Stimulated activated CD8-positive, alpha-beta memory T cell treated with anti-CD3 and anti-CD28 coated beads, Interleukin-4, amount 100 ng/mL, for 24 hours (primary cell): ENCODE data around the gene DCN.
"Not testable (repeated sequence)": the region's sequence is repeated elsewhere in the genome, so short reads cannot be mapped to it uniquely, and the experiment has no call there.

Source experiments
- DNase-seq: peaks from one replicate; pipeline ENCODE4 v3.0.0-alpha.2; 2020; ENCODE audit warnings: low read depth

Gene DCN

GRCh38 chr12:91182636-91183455, at the start of gene DCN:
Gene DCN, minus strand, starts transcription at chr12:91182817. Its CDS starts 4,265 bp downstream, at chr12:91178552.
- no peak for DNase-seq

- DNase-seq, result no peak
Observed at GRCh38 chr12:91230841-91231240, 48.2 kb upstream of the DCN start.

GRCh38 chr12:91226951-91227350, 44.3 kb upstream of the DCN start:
- DNase-seq, result no peak

GRCh38 chr12:91225316-91225715, 42.7 kb upstream of the DCN start:
- DNase-seq, result no peak

GRCh38 chr12:91224401-91224800, 41.8 kb upstream of the DCN start:
- DNase-seq, result no peak

- no peak for DNase-seq
Observed at GRCh38 chr12:91222746-91223145, 40.1 kb upstream of the DCN start.

- DNase-seq, result no peak
Observed at GRCh38 chr12:91219919-91220318, 37.3 kb upstream of the DCN start.

- no peak for DNase-seq
Observed at GRCh38 chr12:91219511-91219910, 36.9 kb upstream of the DCN start.

- no peak for DNase-seq
Observed at GRCh38 chr12:91216871-91217270, 34.3 kb upstream of the DCN start.

GRCh38 chr12:91215940-91216454, 33.4 kb upstream of the DCN start:
- DNase-seq, result no peak

GRCh38 chr12:91211866-91212265, 29.2 kb upstream of the DCN start:
- no peak for DNase-seq

- no peak for DNase-seq
Observed at GRCh38 chr12:91210618-91211017, 28.0 kb upstream of the DCN start.

GRCh38 chr12:91210144-91210543, 27.5 kb upstream of the DCN start:
- no peak for DNase-seq

GRCh38 chr12:91207301-91207700, 24.7 kb upstream of the DCN start:
- DNase-seq, result not testable (repeated sequence)

- DNase-seq, result no peak
Observed at GRCh38 chr12:91205811-91206210, 23.2 kb upstream of the DCN start.

GRCh38 chr12:91204421-91204820, 21.8 kb upstream of the DCN start:
- DNase-seq, result no peak

GRCh38 chr12:91203610-91204009, 21.0 kb upstream of the DCN start:
- DNase-seq, result no peak

- no peak for DNase-seq
Observed at GRCh38 chr12:91202390-91202789, 19.8 kb upstream of the DCN start.

GRCh38 chr12:91196436-91196835, 13.8 kb upstream of the DCN start:
- DNase-seq, result no peak

GRCh38 chr12:91194500-91194899, 11.9 kb upstream of the DCN start:
- DNase-seq, result no peak

GRCh38 chr12:91191513-91192111, 9.0 kb upstream of the DCN start:
- no peak for DNase-seq

GRCh38 chr12:91189516-91189915, 6.9 kb upstream of the DCN start:
- no peak for DNase-seq

GRCh38 chr12:91188778-91189177, 6.2 kb upstream of the DCN start:
- DNase-seq, result no peak

- DNase-seq, result no peak
Observed at GRCh38 chr12:91186156-91186555, 3.5 kb upstream of the DCN start.
